IMR-90 (cell line): ENCODE results near the gene RBFOX1. TPM values are rescaled to one million over a fixed set of nuclear protein-coding genes. Genes with fewer than 3 reads are reported as not detected.

Experiments used
- ATAC-seq: fragments of 200-7000 bp; cut with Tn5 transposase; 2 replicates; pipeline ENCODE4 v1.9.1; 2020; ENCODE audit warnings: low read depth, mild to moderate bottlenecking, moderate library complexity
- BruUV-seq: library from RNA; stranded (reverse); fragments of 400-500 nt; replicated peaks from 2 replicates; lab custom pipeline; 2021; lab: Mats Ljungman, UMichigan
- CTCF ChIA-PET: fragments of 300-600 bp; formaldehyde crosslinking; extraction: SDS; loops from one replicate; lab custom pipeline; 2021; ENCODE audit warnings: antibody characterized with exemption; lab: Yijun Ruan, JAX
- POLR2A ChIA-PET: fragments of 300-600 bp; sonication (Branson Sonifier 250); formaldehyde crosslinking; loops from one replicate; lab custom pipeline; 2022; ENCODE audit warnings: antibody characterized with exemption; ENCODE audit not compliant: unreplicated experiment; lab: Charles Lee
- DNase-seq: peaks from one replicate; pipeline ENCODE4 v3.0.0; 2013
- H2AFZ ChIP-seq: replicated peaks from 2 replicates; pipeline ENCODE3; 2013; ENCODE audit warnings: low read length, mild to moderate bottlenecking; ENCODE audit not compliant: poor library complexity
- H2AK5ac ChIP-seq: 2 replicates; pipeline ENCODE4 v1.6.1; 2013; ENCODE audit warnings: low read depth, low read length, inconsistent platforms
- H2AK9ac ChIP-seq: replicated peaks from 2 replicates; pipeline ENCODE3; 2013; ENCODE audit warnings: mild to moderate bottlenecking, low read depth, low read length, moderate library complexity; ENCODE audit not compliant: poor library complexity
- H2BK120ac ChIP-seq: 2 replicates; pipeline ENCODE4 v1.6.1; 2013; ENCODE audit warnings: low read depth, low read length, inconsistent platforms
- H2BK15ac ChIP-seq: 3 replicates; pipeline ENCODE4 v1.6.1; 2013; ENCODE audit warnings: low read depth, low read length, inconsistent platforms
- H2BK20ac ChIP-seq: 2 replicates; pipeline ENCODE4 v1.6.1; 2013; ENCODE audit warnings: low read depth, mild to moderate bottlenecking, inconsistent platforms, low read length, moderate library complexity
- H2BK5ac ChIP-seq: 2 replicates; pipeline ENCODE4 v1.6.1; 2013; ENCODE audit warnings: mild to moderate bottlenecking, low read depth, low read length, inconsistent platforms; ENCODE audit not compliant: poor library complexity, severe bottlenecking
- H3K14ac ChIP-seq: replicated peaks from 2 replicates; pipeline ENCODE4 v1.6.1; 2013; ENCODE audit warnings: low read depth, low read length, inconsistent platforms
- H3K18ac ChIP-seq: 2 replicates; pipeline ENCODE4 v1.6.1; 2013; ENCODE audit warnings: low read depth, low read length, control low read depth
- H3K23ac ChIP-seq: 2 replicates; pipeline ENCODE4 v1.6.1; 2013; ENCODE audit warnings: low read depth, low read length, inconsistent platforms
- H3K27ac ChIP-seq: 2 replicates; pipeline ENCODE4 v1.5.1; 2013; ENCODE audit warnings: mild to moderate bottlenecking, control low read depth, low read length; ENCODE audit not compliant: insufficient read depth
- H3K27me3 ChIP-seq: 2 replicates; pipeline ENCODE4 v1.6.1; 2013; ENCODE audit warnings: low read length; ENCODE audit not compliant: control insufficient read depth, insufficient read depth
- H3K36me3 ChIP-seq: 2 replicates; pipeline ENCODE4 v1.6.1; 2013; ENCODE audit warnings: low read length, mixed read lengths; ENCODE audit not compliant: control insufficient read depth, insufficient read depth
- H3K4ac ChIP-seq: 2 replicates; pipeline ENCODE4 v1.6.1; 2013; ENCODE audit warnings: low read depth, low read length, inconsistent platforms
- H3K4me1 ChIP-seq: 2 replicates; pipeline ENCODE4 v1.6.1; 2013; ENCODE audit warnings: low read length, mixed read lengths; ENCODE audit not compliant: control insufficient read depth, insufficient read depth
- H3K4me2 ChIP-seq: 2 replicates; pipeline ENCODE4 v1.6.1; 2013; ENCODE audit warnings: low read depth, mild to moderate bottlenecking, control low read depth, low read length, moderate library complexity
- H3K4me3 ChIP-seq: 2 replicates; pipeline ENCODE4 v1.5.1; 2013; ENCODE audit warnings: low read depth, mild to moderate bottlenecking, control low read depth, low read length, moderate library complexity; ENCODE audit not compliant: insufficient read depth
- H3K56ac ChIP-seq: 2 replicates; pipeline ENCODE4 v1.6.1; 2013; ENCODE audit warnings: low read length, inconsistent platforms; ENCODE audit not compliant: insufficient read depth; ENCODE audit errors: extremely low read depth
- H3K79me1 ChIP-seq, 2 experiments: 2 replicates each; pipeline ENCODE4 v1.6.1; 2013; ENCODE audit warnings: low read length in 2 of 2, inconsistent platforms in 1 of 2, low read depth in 1 of 2
- H3K9ac ChIP-seq: 2 replicates; pipeline ENCODE4 v1.6.1; 2013; ENCODE audit warnings: low read depth, low read length, control low read depth
- H3K9me1 ChIP-seq: 2 replicates; pipeline ENCODE4 v1.6.1; 2013; ENCODE audit warnings: low read length, inconsistent platforms; ENCODE audit not compliant: insufficient read depth
- H3K9me3 ChIP-seq: 2 replicates; pipeline ENCODE4 v1.6.1; 2013; ENCODE audit warnings: low read length; ENCODE audit not compliant: control insufficient read depth, insufficient read depth
- H4K20me1 ChIP-seq: 2 replicates; pipeline ENCODE4 v1.6.1; 2013; ENCODE audit warnings: low read length, inconsistent platforms; ENCODE audit not compliant: insufficient read depth
- H4K5ac ChIP-seq: 2 replicates; pipeline ENCODE4 v1.6.1; 2013; ENCODE audit warnings: mild to moderate bottlenecking, low read depth, low read length, control low read depth
- H4K8ac ChIP-seq, 2 experiments: 2 replicates each; pipeline ENCODE4 v1.6.1; 2013; ENCODE audit warnings: low read depth in 2 of 2, low read length in 2 of 2, control low read depth in 1 of 2, inconsistent platforms in 1 of 2
- H4K91ac ChIP-seq: 2 replicates; pipeline ENCODE4 v1.6.1; 2013; ENCODE audit warnings: low read depth, low read length, inconsistent platforms; ENCODE audit not compliant: insufficient read depth
- BHLHE40 ChIP-seq: fragments of 150-350 bp; IDR thresholded peaks from 2 replicates; pipeline ENCODE4 v1.6.1; 2016; ENCODE audit warnings: mild to moderate bottlenecking, low read depth, low read length
- CEBPB ChIP-seq: IDR thresholded peaks from 2 replicates; pipeline ENCODE4 v1.6.1; 2012; ENCODE audit warnings: low read depth, low read length, improper control_type of control experiment
- CHD1 ChIP-seq: IDR thresholded peaks from 2 replicates; pipeline ENCODE4 v1.6.1; 2012; ENCODE audit warnings: low read depth, low read length, improper control_type of control experiment
- CTCF ChIP-seq: conservative IDR thresholded peaks from 2 replicates; pipeline ENCODE4 v1.5.1; 2012; ENCODE audit warnings: mild to moderate bottlenecking, low read depth, low read length, improper control_type of control experiment
- ELK1 ChIP-seq: fragments of 150-350 bp; IDR thresholded peaks from 2 replicates; pipeline ENCODE4 v1.6.1; 2016; ENCODE audit warnings: low read depth, mild to moderate bottlenecking, low read length, moderate library complexity, borderline replicate concordance
- FOS ChIP-seq: fragments of 150-350 bp; IDR thresholded peaks from 2 replicates; pipeline ENCODE4 v1.6.1; 2016; ENCODE audit warnings: low read depth, low read length
- MAFK ChIP-seq: IDR thresholded peaks from 2 replicates; pipeline ENCODE4 v1.6.1; 2012; ENCODE audit warnings: low read depth, low read length, improper control_type of control experiment
- MAZ ChIP-seq: IDR thresholded peaks from 2 replicates; pipeline ENCODE4 v1.6.1; 2012; ENCODE audit warnings: low read depth, mild to moderate bottlenecking, low read length, improper control_type of control experiment, moderate library complexity, borderline replicate concordance
- MXI1 ChIP-seq: IDR thresholded peaks from 2 replicates; pipeline ENCODE4 v1.6.1; 2012; ENCODE audit warnings: low read depth, mild to moderate bottlenecking, low read length, moderate library complexity, borderline replicate concordance
- NFE2L2 ChIP-seq: fragments of 150-350 bp; IDR thresholded peaks from 2 replicates; pipeline ENCODE4 v1.6.1; 2016; ENCODE audit warnings: low read depth, mild to moderate bottlenecking, low read length
- POLR2A ChIP-seq: IDR thresholded peaks from 2 replicates; pipeline ENCODE4 v1.6.1; 2012; ENCODE audit warnings: mild to moderate bottlenecking, low read depth, low read length
- RAD21 ChIP-seq: IDR thresholded peaks from 2 replicates; pipeline ENCODE4 v1.6.1; 2012; ENCODE audit warnings: low read length, improper control_type of control experiment
- RCOR1 ChIP-seq: IDR thresholded peaks from 2 replicates; pipeline ENCODE4 v1.6.1; 2012; ENCODE audit warnings: mild to moderate bottlenecking, low read length, improper control_type of control experiment; ENCODE audit not compliant: insufficient replicate concordance
- RFX5 ChIP-seq: IDR thresholded peaks from 2 replicates; pipeline ENCODE4 v1.8.0; 2012; ENCODE audit warnings: low read depth, mild to moderate bottlenecking, low read length, moderate library complexity
- SMC3 ChIP-seq: fragments of 150-350 bp; IDR thresholded peaks from 2 replicates; pipeline ENCODE4 v1.6.1; 2016; ENCODE audit warnings: low read depth, mild to moderate bottlenecking, antibody characterized with exemption, low read length, moderate library complexity
- USF2 ChIP-seq: fragments of 150-350 bp; IDR thresholded peaks from 2 replicates; pipeline ENCODE4 v1.6.1; 2017; ENCODE audit warnings: mild to moderate bottlenecking, antibody characterized with exemption, low read length, low read depth
- WGBS, 2 experiments: methylation state at CpG; one replicate each; pipeline versions ENCODE4 v1.1.5 to v1.1.7; 2013; ENCODE audit warnings: missing lambda C conversion rate in 2 of 2; ENCODE audit not compliant: insufficient read length in 1 of 2; ENCODE audit errors: extremely low coverage in 2 of 2; 5-methylcytosine and 5-hydroxymethylcytosine counted together
- dilution Hi-C: fragments of 300-500 bp; cut with HindIII; formaldehyde crosslinking; loops from one replicate; pipeline ENCODE4 v1.14.3; 2018; ENCODE audit warnings: low sequenced_read_pairs; ENCODE audit not compliant: unreplicated experiment
- in situ Hi-C: fragments of 300-500 bp; cut with MboI; formaldehyde crosslinking; loops from 3 replicates; pipeline ENCODE4 v1.14.3; 2019; ENCODE audit warnings: low sequenced_read_pairs, inconsistent platforms, mixed read lengths
- intact Hi-C: fragments of 100-400 bp; cut with micrococcal nuclease; formaldehyde crosslinking; loops from 2 replicates; pipeline ENCODE4 v1.10.0; 2022
- polyA plus RNA-seq, 3 experiments: library from polyadenylated mRNA; depleted of rRNA; stranded (reverse); fragments of >200 nt; gene quantifications; 2 replicates each; pipeline ENCODE4 v1.2.3, GENCODE V29; 2012; ENCODE audit warnings: low replicate concordance in 1 of 3
- total RNA-seq: library from RNA; depleted of rRNA; stranded (reverse); fragments of >200 nt; gene quantifications from 2 replicates; pipeline ENCODE4 v1.2.3, GENCODE V29; 2012

RBFOX1 gene
- total and polyA plus RNA-seq, 2 of the 4 experiments (the other 2 are of a cell fraction), result not detected

GRCh38 chr16:7343243-7343642 is 10.6 kb downstream of the RBFOX1 start:
- no peak for TF ChIP-seq POLR2A
- no peak for TF ChIP-seq MAZ
- no peak for TF ChIP-seq NFE2L2
- no peak for TF ChIP-seq CHD1
- TF ChIP-seq FOS, result no peak
- no peak for TF ChIP-seq CEBPB
- TF ChIP-seq BHLHE40, result no peak
- no peak for TF ChIP-seq MAFK
- no peak for TF ChIP-seq MXI1
- TF ChIP-seq RCOR1, result no peak
- no peak for TF ChIP-seq RAD21
- TF ChIP-seq ELK1, result no peak
- no peak for TF ChIP-seq CTCF
- TF ChIP-seq RFX5, result no peak
- TF ChIP-seq SMC3, result no peak
- no peak for TF ChIP-seq USF2
- Histone ChIP-seq H3K9me3 (peaks cover 19% of the 10 kb centered on the region), H2AK5ac (no peak overlapping the region), H3K9ac (no peak overlapping the region), H4K8ac (no peak overlapping the region), H3K36me3 (no peaks in the 10 kb centered on the region), H2BK120ac (no peak overlapping the region), H3K14ac (no peak overlapping the region), H3K18ac (no peak overlapping the region), H4K91ac (no peak overlapping the region), H4K5ac (no peak overlapping the region), H2BK15ac (no peak overlapping the region), H3K4me2 (no peak overlapping the region), H2BK5ac (no peak overlapping the region), H3K23ac (no peak overlapping the region), H3K9me1 (no peaks in the 10 kb centered on the region), H3K79me1 (no peaks in the 10 kb centered on the region), H3K27ac (no peak overlapping the region), H4K20me1 (no peaks in the 10 kb centered on the region), H2AK9ac (no peak overlapping the region), H3K27me3 (no peaks in the 10 kb centered on the region), H3K4me3 (no peak overlapping the region), H3K4ac (no peak overlapping the region), H2AFZ (no peak overlapping the region), H3K4me1 (no peaks in the 10 kb centered on the region), H2BK20ac (no peak overlapping the region), H3K56ac (no peak overlapping the region)
- ChIA-PET POLR2A (interaction anchor here (0.6 kb wide), 2 partner anchors 11 to 129 kb away, joined by 3 to 4 read pairs; no protein-coding TSS in a partner anchor), CTCF (no interaction called here)
- no CpG with 5 or more reads among the region's 6 CpGs for WGBS, 2 experiments
- intact Hi-C loops, result no loop called here
- no TSS peak for BruUV-seq
- dilution Hi-C loops, result no loop called here
- no peak for DNase-seq
- in situ Hi-C loops, result no loop called here
- no peak for ATAC-seq
